T47D (cell line): Measurements from ENCODE around the gene ARHGAP9.
"Not testable (repeated sequence)": the region's sequence is repeated elsewhere in the genome, so short reads cannot be mapped to it uniquely, and the experiment has no call there.

Experiments used
- DNase-seq, 2 experiments: peaks; one replicate each; pipeline versions ENCODE4 v3.0.0 to v3.0.0-alpha.2; 2011 to 2012; ENCODE audit warnings: low read depth in 1 of 2, low spot score in 1 of 2
- JUND ChIP-seq: IDR thresholded peaks from 2 replicates; pipeline ENCODE4 v1.6.1; 2012; ENCODE audit warnings: low read depth
- in situ Hi-C: cut with HindIII; loops from 2 replicates; pipeline ENCODE4 v1.10.0; 2016; ENCODE audit warnings: low sequenced_read_pairs, low pct_unique_long_range_greater_than_20kb

The ARHGAP9 gene

GRCh38 chr12:57452937-57453509 lies 26.6 kb downstream of the ARHGAP9 start:
- TF ChIP-seq JUND = no peak
- peak in 1 of 2 experiments; percentile 79 for DNase-seq
- in situ Hi-C loops = no loop called here

GRCh38 chr12:57452181-57452936 lies 27.3 kb downstream of the ARHGAP9 start:
- no peak for DNase-seq
- TF ChIP-seq JUND = no peak
- in situ Hi-C loops = no loop called here

GRCh38 chr12:57451233-57451778 lies 28.4 kb downstream of the ARHGAP9 start:
- in situ Hi-C loops = no loop called here
- no peak for DNase-seq
- no peak for TF ChIP-seq JUND

GRCh38 chr12:57450057-57450456 lies 29.6 kb downstream of the ARHGAP9 start:
- in situ Hi-C loops = no loop called here
- no peak for TF ChIP-seq JUND

GRCh38 chr12:57449375-57449774 lies 30.3 kb downstream of the ARHGAP9 start:
- no peak for TF ChIP-seq JUND
- in situ Hi-C loops = no loop called here
- no peak for DNase-seq

More at GRCh38 chr12:57450057-57450456, 29.6 kb downstream of the ARHGAP9 start:
- DNase-seq = no peak

- no peak for DNase-seq
- no peak for TF ChIP-seq JUND
- in situ Hi-C loops = no loop called here
Observed at GRCh38 chr12:57448669-57449068, 31.0 kb downstream of the ARHGAP9 start.

GRCh38 chr12:57446292-57446960 lies 33.2 kb downstream of the ARHGAP9 start:
- no peak for DNase-seq
- no peak for TF ChIP-seq JUND
- in situ Hi-C loops = no loop called here

- in situ Hi-C loops = no loop called here
- TF ChIP-seq JUND = no peak
- DNase-seq = no peak
Observed at GRCh38 chr12:57444744-57445143, 34.9 kb downstream of the ARHGAP9 start.

GRCh38 chr12:57444337-57444736 lies 35.3 kb downstream of the ARHGAP9 start:
- DNase-seq, in situ Hi-C loops: not testable (repeated sequence)

- in situ Hi-C loops = no loop called here
- no peak for TF ChIP-seq JUND
- no peak for DNase-seq
Observed at GRCh38 chr12:57441846-57442427, 37.7 kb downstream of the ARHGAP9 start.

- in situ Hi-C loops, DNase-seq: not testable (repeated sequence)
Observed at GRCh38 chr12:57441393-57441792, 38.3 kb downstream of the ARHGAP9 start.

- in situ Hi-C loops = no loop called here
- no peak for TF ChIP-seq JUND
- DNase-seq = no peak
Observed at GRCh38 chr12:57439762-57440266, 39.9 kb downstream of the ARHGAP9 start.
